GM12865 (cell line): ENCODE results near the gene STEAP4.

Source experiments
- DNase-seq: peaks from one replicate; pipeline ENCODE4 v3.0.0; 2010; ENCODE audit warnings: low read depth
- H3K4me3 ChIP-seq: 2 replicates; pipeline ENCODE4 v1.5.1; 2011; ENCODE audit warnings: mild to moderate bottlenecking, low read depth, low read length, control low read depth
- CTCF ChIP-seq: IDR thresholded peaks from 2 replicates; pipeline ENCODE4 v1.5.1; 2011; ENCODE audit warnings: low read length, control low read depth, low read depth, inconsistent platforms; ENCODE audit not compliant: insufficient read depth; ENCODE audit errors: missing control alignments

Gene STEAP4

DNA sequence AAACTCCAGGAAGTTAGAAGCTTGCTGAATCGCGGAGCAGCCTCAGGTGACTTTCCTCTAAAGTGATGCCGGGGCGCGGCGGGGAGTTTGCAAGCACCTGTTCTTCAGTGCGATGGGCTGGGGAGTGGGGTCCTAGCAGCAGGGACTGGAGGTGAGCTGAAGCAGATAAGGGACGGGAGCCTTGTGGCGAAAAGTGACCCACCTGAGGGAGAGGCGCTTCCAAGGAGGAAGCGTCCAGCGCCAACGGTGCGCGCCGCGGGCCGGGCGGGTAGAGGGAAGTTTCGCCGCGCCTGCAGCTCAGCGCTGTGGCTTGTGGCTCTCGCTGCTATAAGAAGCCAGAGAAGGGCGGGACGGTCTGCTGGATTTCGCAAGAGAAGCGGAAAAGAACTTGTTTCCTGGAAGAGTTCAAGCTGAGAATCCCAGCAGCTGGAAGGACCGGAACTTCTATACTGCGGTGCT lies at the start of gene STEAP4:
Gene STEAP4 (minus strand): TSS at position 305 of the 459 bp plus-strand sequence. CDS start 22,625 bp downstream, outside the sequence.
- no peak for DNase-seq
- H3K4me3 ChIP-seq = no peak within 1 kb of the TSS
- no peak for TF ChIP-seq CTCF

- no peak overlapping the region for H3K4me3 ChIP-seq
- no peak for DNase-seq
- TF ChIP-seq CTCF = no peak
Measured at GRCh38 chr7:88355011-88355410, 48.3 kb upstream of the STEAP4 start.

DNA sequence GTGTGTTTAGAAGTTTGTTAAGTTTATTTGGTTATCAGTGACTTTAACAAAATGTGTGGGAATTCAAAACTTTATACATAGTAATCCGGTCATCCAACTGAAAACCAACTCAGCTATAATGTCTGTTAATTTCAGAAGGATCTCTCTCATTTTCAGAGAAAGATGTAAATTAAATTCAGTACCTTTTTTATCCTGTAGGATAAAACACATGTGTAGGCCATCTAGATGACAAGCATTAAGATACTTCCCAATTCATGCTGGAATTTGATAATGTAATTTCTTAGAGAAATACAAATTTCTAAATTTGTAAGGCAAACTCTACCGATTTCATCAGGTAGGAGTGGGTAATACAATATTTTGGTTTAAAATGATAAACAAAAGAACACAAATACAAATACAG lies 43.4 kb upstream of the STEAP4 start:
- TF ChIP-seq CTCF = no peak

GRCh38 chr7:88347517-88347916 lies 40.8 kb upstream of the STEAP4 start:
- DNase-seq = no peak
- TF ChIP-seq CTCF = no peak
- H3K4me3 ChIP-seq = no peak overlapping the region

More for the DNA sequence above, 43.4 kb upstream of the STEAP4 start:
- no peak for DNase-seq
- H3K4me3 ChIP-seq = no peak overlapping the region

DNA sequence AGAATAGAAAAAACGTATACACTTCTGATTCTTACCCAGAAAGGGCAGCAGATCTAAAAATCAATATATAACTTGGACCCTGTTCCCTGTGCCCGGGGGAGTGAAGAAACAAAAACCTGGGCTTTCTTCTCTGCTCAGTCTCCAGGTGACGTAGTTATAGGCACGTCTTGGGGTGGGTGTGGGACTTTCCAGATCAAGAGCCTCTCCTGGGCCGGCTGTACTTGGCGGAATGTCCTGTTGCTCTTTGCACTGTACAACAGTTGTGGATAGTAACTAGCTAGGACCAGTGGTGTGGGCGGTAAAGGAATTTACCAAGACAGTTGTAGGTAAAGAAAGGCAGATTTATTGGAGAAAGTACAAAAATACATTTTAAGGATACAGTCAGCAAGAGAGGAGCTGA lies 40.4 kb upstream of the STEAP4 start:
- no peak overlapping the region for H3K4me3 ChIP-seq
- peak; percentile 15 for DNase-seq
- TF ChIP-seq CTCF = no peak

DNA sequence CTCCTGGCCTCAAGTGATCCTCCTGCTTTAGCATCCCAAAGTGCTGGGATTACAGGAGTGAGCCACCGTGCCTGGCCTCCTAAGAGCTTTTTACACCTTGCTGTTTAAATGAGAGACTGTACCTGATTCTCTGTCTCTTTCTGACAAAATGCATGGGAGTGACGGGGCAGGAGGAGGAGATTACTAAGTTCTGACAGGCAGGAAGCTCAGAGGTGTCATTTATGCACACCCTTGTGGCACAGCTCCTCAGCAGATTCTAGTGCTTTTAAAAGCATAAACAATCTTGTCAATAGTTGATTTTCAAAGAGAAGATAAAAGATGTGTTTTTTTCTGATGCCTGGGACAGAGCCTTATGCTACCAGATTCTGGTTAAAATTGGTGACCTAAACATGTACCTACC lies 39.7 kb upstream of the STEAP4 start:
- DNase-seq = peak; percentile 5
- H3K4me3 ChIP-seq = no peak overlapping the region
- no peak for TF ChIP-seq CTCF
